ENCODE results near the gene RGL3.
"Not testable (repeated sequence)": the region's sequence is repeated elsewhere in the genome, so short reads cannot be mapped to it uniquely, and the experiment has no call there.

RGL3 gene

DNA sequence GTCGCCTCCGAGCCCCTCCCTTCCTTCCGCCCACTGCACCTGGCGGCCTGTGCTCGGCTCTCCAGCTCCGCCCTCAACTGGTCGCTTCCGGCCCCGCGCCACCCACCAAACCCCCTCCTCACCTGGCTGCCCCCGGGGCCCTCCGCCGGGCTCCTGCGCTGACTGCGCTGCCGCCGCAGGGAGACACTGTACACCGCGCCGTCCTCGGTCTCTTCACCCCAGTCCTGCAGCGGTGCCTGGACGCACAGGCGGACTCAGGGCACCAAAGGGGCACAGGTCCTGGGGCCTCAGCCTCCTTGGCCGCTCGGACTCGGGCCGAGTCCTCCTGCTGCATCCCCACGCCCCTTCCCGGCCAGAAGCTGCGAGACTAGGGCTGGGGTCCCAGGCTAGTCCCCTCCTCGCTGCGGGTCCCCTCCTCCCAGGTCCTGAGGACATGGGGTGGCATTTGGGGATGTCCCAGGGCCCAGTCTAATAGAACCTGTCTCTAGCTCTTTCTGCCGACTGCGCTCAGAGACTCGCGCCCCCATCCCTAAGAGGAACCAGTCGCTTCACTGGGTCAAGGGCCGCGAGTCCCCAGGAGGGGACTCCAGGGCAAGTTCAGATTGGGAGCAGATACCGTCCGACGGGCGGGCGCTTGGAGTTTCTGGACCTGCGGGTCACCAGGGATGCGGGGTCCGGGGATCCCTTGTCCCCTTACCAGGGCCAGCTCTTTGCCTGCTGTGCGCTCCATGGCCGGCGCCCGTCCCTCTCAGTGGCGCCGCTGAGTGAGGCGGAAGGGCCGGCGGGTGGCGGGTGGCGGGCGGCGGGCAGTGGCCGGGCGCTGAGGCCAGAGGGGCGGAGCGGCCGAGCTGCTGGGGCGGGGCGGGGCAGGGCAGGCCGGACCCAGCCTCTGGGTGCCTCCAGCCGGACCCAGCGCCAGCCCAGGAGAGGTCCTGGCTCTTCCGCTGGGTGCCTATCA lies at the start of gene RGL3:
Gene RGL3, minus strand, starts transcription at position 766 of the 958 bp plus-strand sequence. Its CDS starts 36 bp downstream, at position 730.
- peak within 1 kb of the TSS; percentile 76 for H3K4me3 ChIP-seq
- TF ChIP-seq, protein P1, sequence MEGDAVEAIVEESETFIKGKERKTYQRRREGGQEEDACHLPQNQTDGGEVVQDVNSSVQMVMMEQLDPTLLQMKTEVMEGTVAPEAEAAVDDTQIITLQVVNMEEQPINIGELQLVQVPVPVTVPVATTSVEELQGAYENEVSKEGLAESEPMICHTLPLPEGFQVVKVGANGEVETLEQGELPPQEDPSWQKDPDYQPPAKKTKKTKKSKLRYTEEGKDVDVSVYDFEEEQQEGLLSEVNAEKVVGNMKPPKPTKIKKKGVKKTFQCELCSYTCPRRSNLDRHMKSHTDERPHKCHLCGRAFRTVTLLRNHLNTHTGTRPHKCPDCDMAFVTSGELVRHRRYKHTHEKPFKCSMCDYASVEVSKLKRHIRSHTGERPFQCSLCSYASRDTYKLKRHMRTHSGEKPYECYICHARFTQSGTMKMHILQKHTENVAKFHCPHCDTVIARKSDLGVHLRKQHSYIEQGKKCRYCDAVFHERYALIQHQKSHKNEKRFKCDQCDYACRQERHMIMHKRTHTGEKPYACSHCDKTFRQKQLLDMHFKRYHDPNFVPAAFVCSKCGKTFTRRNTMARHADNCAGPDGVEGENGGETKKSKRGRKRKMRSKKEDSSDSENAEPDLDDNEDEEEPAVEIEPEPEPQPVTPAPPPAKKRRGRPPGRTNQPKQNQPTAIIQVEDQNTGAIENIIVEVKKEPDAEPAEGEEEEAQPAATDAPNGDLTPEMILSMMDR (IDR thresholded peaks at IDR 0.05) = no peak

DNA sequence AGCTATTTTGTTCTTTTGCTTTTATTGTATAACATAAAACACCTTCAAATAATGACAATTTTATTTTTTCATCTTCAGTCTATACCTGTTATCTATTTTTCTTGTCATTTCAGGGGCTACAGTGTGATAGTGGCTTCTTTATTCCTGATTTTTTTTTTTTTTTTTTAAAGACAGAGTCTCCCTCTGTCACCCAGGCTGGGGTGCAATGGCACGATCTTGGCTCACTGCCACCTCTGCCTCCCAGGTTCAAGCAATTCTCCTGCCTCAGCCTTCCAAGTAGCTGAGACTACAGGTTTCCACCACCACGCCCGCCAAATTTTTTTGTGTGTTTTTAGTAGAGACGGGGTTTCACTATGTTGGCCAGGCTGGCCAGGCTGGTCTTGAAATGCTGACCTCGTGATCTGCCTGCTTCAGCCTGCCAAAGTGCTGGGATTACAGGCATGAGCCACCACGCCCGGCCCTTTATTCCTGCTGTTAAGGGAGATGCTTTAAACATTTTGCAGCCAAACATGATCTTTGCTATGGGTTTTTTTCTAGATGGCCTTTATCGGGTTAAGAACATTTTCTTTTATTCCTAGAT lies 49.2 kb upstream of the RGL3 start:
- H3K27ac ChIP-seq; DNase-seq (ENCODE audit: low spot score); H3K4me3 ChIP-seq: not testable (repeated sequence)

More for the DNA sequence above, at the start of gene RGL3:
- H3K27ac ChIP-seq = peak within 1 kb of the TSS; percentile 69 to 89
- no peak for DNase-seq (ENCODE audit: low spot score)

DNA sequence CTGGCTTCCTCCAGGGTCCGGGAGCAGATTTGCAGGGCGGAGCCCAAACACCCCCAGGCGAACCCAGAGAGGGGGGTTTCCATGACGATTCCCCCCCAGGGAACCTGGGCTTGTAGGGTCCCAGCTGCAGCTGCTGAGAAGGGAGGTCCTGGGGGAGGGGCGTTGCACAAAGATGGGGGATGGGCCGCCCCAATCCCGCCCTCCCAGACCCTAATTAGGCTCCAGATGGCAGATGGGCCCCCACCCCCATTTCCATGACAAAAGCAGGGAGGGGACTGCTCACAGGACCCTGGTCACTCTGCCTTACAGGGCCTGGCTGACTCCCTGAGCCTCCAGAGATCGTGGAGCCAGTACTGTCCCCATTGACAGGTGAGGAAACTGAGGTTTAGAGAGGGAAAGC lies 46.5 kb upstream of the RGL3 start:
- Histone ChIP-seq H3K4me3 (no peak overlapping the region), H3K27ac (no peak overlapping the region)
- DNase-seq (ENCODE audit: low spot score) = no peak
- TF ChIP-seq, protein P1 (IDR thresholded peaks at IDR 0.05) = no peak

- no peak overlapping the region for H3K4me3 ChIP-seq
- TF ChIP-seq, protein P1 (IDR thresholded peaks at IDR 0.05) = no peak
- DNase-seq (ENCODE audit: low spot score) = no peak
- no peak overlapping the region for H3K27ac ChIP-seq
Measured at GRCh38 chr19:11464333-11465265, 45.5 kb upstream of the RGL3 start.

GRCh38 chr19:11463391-11463790 lies 44.3 kb upstream of the RGL3 start:
- TF ChIP-seq, protein P1 (IDR thresholded peaks at IDR 0.05) = no peak
- no peak overlapping the region for H3K27ac ChIP-seq
- DNase-seq (ENCODE audit: low spot score) = no peak
- no peak overlapping the region for H3K4me3 ChIP-seq

- no peak for DNase-seq (ENCODE audit: low spot score)
- TF ChIP-seq, protein P1 (IDR thresholded peaks at IDR 0.05) = no peak
- no peak overlapping the region for H3K4me3 ChIP-seq
- H3K27ac ChIP-seq = no peak overlapping the region
Measured at GRCh38 chr19:11461453-11461852, 42.3 kb upstream of the RGL3 start.

DNA sequence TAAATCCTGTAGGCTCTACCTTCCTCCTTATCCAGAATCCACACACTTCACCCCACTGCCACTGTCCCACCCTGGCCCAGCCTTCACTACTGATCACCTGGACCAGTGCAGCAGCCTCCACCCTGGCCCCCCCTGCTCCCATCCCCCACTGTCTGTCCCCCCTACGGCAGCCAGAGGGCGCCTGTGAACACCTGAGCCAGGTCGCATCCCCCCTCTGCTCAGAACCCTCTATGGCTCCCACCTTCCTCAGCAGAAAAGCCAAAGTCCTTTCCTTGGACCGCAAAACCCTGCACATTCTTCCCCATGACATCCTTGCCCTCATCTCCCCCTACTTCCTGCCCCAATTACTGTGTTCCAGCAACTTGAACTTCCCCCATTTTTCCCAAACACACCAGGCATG lies 41.1 kb upstream of the RGL3 start:
- DNase-seq (ENCODE audit: low spot score) = no peak

GRCh38 chr19:11458912-11459311 lies 39.8 kb upstream of the RGL3 start:
- not testable (repeated sequence) for H3K4me3 ChIP-seq; DNase-seq (ENCODE audit: low spot score); H3K27ac ChIP-seq

More for the DNA sequence above, 41.1 kb upstream of the RGL3 start:
- no peak overlapping the region for H3K27ac ChIP-seq
- no peak overlapping the region for H3K4me3 ChIP-seq
- TF ChIP-seq, protein P1 (IDR thresholded peaks at IDR 0.05) = no peak

All from coronary artery (tissue), 2 donors.